ENCODE measurements around the gene JAG1.

JAG1 gene

DNA sequence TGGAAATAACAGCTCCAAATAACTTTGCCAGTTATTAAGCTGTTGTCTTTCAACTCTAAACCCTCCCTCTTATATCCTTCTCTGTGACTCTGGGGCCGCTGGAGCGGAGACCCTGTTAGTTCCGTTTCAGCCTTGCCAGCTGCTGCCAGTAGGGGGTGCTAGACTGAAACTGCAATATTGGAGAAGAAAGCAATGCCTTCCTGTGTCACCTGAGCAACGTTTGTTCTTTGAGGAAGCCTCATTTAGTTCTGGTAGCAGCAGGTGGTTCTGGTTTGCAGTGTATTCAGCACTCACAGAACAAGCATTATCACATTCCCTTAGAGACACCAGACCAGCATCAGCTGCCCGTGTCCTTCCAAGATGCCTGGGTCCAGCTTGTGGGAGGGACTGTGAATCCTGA lies 22.9 kb upstream of the JAG1 start:
- peak; percentile 57 for DNase-seq

DNA sequence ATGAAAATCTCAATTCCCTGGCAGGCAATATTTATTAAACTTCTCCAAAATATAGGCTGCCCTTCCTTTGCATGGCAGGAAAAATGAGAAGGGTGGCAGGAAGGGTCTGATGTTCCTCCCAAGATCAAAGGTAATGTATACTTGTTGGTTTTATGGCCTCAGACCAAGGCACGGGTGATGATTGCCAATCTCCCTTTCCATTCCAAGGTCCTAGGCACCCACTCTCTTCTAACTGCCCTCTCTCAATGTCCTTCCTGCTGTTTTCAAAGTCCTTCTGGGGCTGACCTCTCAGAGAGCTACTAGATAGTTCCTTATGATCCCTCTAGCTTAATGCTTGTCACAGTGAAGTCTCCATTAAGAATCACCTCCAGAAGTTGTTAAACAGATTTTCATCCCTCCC lies 15.6 kb upstream of the JAG1 start:
- DNase-seq, result no peak

DNA sequence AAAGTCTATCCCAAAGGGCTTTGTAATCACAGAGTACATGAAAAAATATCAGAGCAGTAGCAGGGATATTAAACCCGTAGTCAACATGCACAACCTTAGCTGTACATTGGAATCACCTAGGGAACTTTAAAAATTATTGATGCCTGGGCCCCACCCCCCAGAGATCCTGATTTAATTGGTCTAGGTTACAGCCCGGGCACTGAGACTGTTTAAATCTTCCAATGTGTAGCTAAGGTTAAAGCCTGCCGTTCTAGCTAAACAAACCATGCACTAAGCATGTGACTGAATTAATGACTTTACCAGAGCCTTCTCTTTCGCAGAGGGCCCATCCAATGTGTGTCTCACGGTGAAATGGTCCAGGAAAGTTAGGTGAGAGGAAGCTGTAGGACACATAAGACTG lies 14.1 kb upstream of the JAG1 start:
- DNase-seq, result no peak

DNA sequence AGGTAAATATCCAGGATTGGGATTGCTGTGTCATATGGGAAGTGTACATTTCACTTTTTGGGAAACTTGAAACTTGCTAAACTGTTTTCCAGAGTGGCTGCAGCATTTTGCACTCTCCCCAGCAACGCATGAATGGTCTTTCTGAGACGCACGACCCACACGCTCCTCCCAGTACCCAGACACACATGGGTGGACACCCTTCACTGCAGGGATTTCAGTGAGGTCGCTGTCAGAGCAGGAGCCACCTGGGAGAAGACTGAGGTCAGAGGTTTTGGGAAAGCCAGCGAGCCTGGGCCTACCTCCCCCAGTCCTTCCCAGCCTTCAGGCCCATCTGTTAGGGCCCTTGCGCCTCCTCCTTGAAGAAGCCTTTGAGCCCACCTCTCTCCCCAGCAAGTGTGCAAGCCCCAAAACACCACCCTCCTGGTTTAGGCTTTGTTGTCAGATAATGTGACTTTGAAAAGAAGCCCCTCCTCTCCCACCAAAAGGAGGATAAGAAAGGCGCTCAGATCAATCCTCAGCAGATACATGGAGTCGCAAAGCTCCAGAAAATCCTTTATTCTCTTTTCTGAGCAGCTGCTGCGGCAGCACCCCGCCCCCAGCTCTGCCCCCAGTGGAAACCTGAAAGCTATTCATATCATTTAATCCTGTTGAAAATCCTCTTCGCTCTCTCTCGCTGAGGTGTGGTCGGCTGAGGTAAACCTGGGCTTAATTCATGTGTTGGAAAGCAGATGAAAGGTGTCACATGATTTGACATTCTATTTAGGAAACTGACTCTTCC lies 12.7 kb upstream of the JAG1 start:
- DNase-seq, result no peak

DNA sequence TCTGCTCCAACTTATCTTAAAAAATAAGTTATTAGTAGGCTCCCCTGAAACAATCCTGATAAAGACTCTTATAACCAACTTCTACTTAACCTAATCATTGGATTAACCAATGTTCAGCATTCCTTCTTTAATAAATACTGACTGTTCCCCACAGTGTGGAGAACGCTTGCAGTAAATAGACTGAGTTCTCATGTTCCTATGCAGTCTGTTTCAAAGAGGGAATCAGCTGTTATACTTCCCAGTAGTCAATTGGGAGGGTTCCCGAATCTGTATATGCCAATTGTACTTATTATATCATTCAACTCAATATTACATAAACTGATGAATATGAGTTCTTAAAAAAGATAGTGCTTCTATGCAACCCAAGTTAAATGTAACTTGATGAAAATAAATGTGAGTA lies 9.7 kb upstream of the JAG1 start:
- DNase-seq, result no peak

DNA sequence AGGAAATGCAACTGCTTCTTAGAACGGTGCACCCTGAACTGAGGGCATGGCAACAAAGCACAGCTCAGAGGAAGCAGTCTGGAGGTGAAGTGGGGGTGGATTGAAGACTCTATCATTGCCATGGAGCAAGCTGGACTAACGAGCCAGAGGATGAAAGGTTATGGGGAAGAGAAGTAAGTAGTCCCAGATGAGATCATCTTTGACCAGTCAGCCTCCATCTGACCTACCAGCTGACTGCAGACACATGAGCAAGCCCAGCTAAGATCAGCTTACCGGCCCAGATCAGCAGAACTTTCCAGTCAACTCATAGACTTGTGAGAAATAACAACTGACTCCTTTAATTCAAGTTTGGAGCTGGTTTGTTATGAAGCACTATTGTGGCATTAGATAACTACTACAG lies 9.1 kb upstream of the JAG1 start:
- no peak for DNase-seq

DNA sequence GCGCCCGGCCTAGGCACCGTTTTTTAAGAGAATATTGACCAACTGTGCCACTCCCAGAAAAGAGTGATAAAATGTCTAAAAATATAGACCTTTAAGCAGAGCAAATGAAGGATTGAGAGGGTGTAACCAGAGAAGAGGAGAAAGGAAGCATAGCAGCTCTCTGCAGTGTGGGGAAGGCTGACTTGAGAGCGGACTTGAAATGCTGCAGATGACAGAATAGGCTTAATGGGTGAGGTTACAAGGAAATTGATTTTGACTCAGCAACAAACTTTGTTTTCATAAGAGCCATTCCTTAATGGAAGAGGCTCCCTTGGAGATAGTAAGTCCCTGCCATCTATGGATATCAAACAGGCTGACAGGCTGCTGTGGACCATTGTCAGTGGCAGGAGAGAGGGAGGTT lies 7.7 kb upstream of the JAG1 start:
- DNase-seq, result no peak

DNA sequence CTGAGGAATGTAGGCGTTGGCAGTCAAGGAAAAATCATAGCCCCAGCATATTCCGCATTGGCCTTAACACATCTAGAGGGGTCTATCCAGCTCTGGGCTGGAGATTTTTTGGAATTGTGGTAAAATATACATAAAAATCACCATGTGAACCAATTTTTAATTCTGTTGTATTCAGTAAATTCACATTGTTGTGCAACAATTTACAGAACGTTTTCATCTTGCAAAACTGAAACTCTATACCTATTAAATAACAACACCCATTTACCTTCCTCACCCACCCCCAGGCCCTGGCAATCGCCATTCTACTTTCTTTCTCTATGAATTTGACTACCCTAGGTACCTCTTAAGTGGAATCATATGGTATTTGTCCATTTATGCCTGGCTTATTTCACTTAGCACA lies 6.8 kb upstream of the JAG1 start:
- DNase-seq, result no peak

DNA sequence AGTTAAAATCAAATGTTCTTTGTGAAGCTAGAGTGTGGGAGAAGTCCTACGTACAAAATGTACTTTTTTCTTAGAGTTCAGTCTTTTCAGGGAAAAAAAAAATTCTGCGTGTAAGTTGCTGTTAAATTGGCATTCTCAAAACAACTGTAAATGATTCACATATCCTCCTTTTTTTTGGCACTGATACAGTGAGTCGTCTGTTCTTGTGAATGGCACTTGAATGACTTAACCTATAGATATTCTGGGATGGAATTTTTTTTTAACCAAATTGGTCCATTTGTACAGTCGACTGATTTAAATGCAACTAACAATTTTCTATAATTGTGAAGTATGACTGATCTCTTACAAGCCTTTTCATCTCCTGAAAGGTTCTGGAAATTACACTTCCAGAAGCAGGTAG lies 5.5 kb upstream of the JAG1 start:
- no peak for DNase-seq

DNA sequence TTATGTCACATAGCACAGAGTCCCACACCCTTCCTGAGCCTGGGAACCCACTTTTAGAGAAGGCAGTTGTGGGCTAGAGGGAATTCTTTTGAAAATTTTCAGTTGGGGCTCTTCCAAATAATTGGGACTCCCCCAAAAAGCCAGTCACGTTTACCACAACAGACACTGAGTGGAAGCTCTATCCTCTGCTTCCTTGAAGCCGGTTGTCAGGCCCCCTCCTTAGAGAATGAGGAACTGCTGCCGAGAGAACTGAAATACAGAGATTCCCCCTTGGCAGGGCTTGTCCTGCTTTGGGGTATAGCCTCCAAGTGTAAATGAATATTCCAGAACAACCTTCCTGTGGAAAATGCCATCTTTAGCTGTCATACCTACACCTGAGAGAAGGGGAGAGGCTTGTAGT lies 2.7 kb upstream of the JAG1 start:
- DNase-seq, result no peak

DNA sequence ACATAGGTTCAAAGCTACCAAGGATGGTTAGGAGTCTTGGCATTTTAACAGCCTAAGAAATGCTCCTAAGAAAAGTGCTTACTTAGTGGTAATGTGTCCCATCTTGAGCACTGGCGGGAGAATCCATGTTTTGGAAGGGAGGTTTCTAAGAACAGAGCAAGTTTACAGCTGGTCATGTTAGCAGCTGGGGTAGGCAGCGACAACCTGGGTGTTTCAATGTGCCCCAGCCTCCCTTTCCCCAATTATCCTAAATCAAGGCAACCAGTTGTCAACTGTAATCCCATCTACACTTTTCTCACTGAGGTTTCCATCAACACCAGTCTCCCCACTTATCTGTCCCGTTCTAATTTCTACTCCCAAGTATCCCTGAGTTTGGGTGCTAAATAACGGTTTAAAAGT lies 1.6 kb upstream of the JAG1 start:
- no peak for DNase-seq

DNA sequence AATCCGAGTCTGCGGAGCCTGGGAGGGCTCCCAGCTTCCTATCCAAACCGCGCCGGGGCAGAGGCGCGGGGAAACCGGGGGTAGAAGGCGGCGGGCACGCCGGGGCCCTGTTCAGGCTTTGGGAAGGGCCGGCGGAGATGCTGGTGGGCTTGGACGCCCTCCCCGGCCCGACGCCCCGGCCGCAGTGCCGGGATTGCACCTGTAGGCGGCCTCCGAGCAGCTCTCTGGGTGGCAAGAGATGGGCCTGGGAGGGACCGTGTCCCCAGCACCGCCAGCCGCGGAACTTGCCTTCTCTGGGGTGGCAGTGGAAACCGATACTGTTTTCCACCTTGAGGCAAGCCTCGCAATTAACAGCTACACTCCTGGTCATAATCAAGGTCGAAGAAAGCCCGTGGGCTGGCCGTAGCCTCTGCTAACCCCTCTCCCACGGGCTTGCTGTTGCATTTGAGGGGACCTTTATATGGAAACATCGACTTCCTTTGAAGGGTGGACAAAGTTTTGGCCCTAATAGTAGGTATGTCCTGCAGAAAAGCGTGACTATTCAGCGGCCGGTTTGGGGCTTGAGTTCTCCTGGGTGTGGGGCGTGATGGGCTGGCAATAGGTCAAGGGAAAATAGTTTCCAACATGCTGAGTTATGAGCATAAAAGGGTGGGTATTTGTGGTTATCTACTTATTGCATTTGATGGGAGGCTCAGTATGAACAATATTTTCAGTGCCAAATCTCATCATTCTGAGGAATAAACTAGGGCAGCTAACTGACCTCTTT lies 1.1 kb upstream of the JAG1 start:
- peak; percentile 79 for DNase-seq

DNA sequence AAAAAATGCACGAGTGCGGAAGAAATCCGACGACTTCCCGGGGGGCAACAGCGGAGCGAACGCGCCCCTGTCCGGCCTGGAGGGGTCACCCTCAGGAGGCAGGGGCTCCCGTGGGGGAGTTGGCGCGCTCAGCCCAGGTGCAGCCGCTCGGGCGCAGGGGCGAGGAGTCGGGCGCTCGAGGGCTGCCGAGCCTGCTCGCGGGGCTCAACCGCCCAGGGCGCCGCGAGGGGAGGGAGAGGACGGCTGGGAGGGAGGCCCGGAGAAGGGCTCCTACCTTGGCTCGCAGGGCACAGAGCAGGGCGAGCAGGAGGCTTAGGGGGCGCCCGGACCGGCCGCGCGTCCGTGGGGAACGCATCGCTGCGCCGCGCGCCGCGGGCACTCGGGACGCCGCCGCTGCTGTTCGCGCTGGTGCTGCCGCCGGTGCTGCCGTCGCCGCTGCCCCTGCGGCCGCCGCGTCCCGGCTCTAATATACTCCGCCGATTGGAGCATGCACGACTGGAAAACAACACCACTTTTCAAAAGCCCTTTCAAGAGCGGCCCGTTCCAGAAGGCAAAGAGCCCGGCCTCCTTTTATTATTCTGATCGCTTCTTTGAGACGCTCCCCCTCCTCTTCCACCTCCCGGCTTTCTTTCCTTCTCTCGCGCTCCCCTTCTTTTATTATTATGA lies 490 bp downstream of the JAG1 start:
- DNase-seq, result peak; percentile 64

DNA sequence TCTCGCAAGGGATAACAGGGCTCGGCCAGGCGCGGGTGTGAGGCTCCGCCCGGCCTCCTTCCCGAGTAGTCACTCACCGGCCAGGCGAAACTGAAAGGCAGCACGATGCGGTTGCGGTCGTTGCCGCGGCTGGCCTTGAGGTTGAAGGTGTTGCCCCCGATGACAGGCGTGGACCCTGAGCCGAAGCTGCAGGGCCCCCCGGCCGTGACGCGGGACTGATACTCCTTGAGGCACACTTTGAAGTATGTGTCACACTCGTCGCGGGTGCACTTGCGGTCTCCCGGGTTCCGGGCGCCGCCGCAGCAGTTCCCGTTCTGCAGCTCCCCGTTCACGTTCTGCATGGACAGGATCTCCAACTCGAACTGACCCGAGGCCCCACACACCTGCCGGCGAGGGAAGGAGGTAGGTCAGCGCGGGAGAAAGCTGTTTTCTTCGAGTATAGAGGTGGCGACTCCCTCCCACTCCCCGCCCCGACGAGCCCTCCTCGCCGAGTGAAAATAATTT lies 1.1 kb downstream of the JAG1 start:
- DNase-seq, result peak; percentile 80

DNA sequence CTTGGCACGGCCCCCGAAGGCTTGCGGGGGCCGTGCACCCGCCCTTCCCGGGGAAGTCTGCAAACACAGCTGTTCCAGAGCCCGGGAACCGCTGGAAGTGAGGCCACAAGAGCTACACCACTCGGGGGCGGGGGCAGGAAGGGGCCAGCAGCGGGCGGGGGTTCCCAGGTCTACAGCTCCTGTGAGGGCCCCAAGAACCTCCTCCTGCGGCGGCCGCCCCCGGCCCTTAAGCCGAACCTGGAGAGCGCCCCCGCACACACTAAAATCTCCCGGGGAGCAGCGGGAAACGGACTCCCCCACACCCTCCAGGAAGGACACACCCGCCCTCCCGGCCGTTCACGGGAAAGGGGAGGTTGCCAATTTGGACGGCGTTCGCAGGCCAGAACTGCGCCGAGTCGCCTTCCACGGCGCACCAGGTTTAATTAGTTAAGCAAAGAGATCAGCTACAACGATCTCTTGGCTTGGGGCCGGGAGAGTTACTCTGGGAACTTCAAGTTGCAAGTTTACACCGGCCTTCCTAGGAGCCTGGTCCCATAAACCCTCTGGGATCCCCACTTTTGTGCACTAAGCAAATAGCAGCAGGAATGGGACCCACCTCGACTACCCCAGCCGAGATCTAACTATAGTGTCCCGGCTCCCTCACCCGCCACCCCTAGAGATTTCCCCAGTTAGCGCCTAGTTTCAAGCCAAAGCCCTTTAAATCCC lies 1.7 kb downstream of the JAG1 start:
- peak; percentile 58 for DNase-seq

DNA sequence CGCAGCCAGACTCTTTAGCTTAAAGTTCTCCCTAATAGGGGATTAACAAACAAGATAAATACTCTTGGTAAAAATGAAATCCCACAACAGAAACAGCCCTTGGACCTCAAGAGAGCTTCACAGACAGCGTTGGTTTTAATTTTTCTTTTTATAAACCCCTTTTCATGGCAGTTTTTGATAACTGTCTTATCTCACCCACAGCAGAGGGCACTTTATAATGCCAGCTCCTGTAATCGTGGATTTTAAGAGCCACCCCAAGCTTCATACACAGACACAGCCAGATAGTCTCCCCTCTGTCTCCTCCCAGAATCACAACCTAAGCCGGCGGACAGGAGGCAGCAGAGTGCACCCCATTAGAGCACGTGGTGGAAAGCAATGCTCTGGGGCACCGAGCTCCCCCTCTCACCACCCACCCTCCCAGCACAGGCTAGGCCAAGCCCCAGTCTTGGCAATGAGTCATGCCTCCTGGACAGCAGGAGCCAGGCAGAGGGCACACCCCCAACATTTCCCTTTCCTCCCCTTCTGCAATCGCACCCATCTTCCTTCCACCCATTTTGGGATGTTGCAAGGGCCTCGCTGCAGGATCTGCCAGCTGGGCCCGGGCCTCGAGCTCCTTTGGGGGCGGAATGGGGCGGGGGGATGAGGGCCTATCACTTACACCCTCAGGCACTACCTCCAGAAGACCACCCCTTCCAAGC lies 2.4 kb downstream of the JAG1 start:
- peak; percentile 54 for DNase-seq

DNA sequence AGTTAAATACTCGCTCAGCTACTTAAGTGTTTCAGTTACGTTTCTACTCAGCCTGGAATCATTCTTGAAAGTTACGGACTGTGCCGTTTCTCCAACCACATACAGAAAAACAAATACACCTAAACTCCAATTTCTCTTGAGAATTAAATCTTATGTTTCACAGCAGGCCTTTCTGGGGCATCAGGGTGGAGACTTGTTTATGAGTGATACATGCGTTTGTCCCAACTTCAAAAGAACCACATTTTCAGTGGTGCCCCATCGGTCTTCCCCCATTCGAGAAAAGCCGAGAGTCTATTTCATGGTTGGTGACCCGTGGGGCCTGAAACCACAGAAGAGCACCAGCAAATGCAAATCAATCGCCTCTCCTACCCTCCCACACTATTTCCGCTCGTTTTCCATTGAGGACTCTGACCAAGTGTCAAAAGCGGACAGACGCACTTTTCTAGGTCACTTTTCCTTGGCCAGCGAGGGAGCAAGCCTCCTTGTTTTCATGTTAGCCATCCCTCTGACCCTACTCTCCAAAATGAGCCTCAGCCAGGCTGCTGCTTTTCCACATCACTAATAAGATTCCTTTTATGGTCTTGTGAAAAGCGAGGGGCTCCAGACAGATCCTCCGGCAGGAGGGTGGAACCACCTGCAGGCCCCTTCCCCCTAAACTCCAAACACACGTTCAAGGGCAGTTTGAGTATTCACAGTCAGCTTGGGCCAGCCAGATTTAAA lies 3.1 kb downstream of the JAG1 start:
- no peak for DNase-seq

DNA sequence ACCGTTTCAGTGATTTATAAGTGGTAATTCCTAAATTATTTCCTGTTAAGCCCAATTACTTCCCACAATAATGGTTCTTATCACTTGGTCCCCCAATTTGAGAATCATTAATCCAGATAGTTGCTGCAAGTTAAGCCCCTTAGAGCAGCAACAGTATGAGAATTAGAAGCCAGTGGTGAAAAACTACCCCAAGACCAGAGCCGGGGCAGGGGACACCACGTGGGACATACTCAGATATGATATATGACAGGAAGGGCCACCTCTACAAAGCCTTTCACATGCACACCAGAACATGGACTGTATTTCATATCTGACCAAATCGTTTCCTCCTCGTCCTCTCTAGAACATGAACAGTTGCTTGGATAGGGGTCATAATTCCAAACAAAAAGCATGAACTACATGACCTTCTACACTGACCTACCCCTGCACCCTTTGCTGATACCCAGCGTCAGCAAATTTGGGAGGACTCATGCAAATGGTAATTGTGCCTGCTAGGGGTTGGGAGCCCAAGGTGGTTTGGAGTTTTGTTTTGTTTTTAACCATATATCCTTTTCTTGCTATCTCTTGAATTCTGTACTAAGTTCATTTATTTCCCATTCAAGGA lies 3.9 kb downstream of the JAG1 start:
- DNase-seq, result no peak

DNA sequence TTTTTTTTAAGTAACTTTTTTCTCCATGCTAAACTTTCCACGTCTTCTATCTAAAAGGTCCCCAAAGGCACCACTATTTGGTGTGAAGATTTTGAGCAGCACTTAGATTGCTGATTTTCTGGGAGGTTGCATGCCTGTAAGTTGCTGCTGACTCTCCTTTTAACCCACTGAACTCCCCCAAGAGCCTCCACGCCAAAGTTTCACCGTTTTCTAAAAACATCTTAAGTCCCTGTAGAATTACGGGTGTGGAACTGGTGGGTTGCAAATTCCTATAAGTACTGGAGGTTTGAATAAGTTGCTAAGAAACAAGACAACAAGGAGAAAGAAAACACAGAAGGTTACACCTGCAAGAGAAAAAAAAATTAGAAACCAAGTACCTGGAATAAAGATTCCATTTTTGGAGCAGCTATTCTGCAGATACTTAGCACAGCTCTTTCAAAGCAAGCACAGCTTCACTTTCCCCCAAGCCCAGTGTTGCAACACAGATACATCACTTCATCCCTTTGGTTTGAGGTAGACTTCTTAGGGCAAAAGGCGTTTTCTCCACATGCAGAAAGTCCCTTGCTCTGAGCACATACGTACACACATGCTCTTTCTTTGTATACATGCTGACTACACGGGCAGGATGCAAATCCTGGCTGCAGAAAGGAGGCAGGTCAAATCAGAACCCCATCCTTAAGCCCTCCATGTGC lies 5.0 kb downstream of the JAG1 start:
- no peak for DNase-seq

DNA sequence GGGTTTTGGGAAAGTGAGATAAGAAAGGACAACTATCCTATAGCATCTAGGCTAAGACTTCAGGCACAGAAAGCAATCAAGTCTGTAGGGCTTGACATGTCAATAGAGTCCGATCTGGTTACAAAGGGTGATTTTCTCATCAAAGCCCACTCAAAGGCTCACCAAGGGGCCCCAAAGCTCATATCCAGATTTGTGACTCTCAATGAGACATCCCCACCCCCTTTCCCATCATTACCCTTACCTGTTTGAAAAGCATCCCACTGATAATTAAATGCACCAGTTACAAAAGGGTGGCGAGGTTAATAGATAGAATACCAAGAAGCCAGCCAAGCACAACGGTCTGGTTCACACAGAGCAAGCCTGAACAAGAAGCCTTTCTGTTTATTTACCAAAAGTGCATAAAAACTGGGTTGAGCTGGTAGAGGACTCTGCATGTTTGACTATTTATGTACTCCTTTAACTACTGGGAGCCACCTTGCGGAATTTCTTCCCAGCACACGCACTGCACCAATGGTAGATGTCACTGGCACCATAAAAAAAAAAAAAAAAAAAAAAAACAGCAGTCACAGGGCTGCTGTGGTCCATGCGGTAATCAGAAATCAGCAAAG lies 6.1 kb downstream of the JAG1 start:
- DNase-seq, result no peak

DNA sequence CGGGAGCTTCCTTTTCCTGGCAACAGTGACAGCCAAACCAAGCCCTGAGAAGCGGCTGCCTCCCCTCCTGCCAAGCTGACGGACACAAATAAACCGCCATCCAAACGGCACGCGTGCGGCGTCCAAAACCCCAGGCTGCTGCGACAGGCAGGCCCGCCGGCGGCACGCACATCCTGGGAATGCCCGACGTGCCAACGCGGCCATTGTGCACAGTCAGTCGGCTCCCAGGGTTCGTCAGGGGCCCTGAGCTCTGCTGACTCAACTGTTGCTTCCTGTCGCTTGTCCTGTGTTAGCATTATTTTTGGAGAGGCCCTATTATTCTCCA lies 6.8 kb downstream of the JAG1 start:
- no peak for DNase-seq
